Motor neuron (in vitro differentiated cells): ENCODE data around the gene AFF2. TPM values are rescaled to one million over a fixed set of nuclear protein-coding genes. Genes with fewer than 3 reads are reported as not detected.

Experiments used
- ATAC-seq, 8 experiments: fragments of 200-7000 bp; cut with Tn5 transposase; replicated peaks in 6 of 8; 2 replicates each; pipeline ENCODE4 v1.8.0; 2021; ENCODE audit warnings: mild to moderate bottlenecking in 8 of 8, moderate library complexity in 8 of 8
- H3K27ac ChIP-seq, 2 donors: fragments of 250-450 bp; sonication (Bioruptor Pico); 2 replicates each; pipeline ENCODE4 v1.9.0; 2021; ENCODE audit warnings: antibody characterized with exemption in 2 of 2, mild to moderate bottlenecking in 2 of 2, moderate library complexity in 1 of 2
- H3K4me1 ChIP-seq, 2 donors: fragments of 250-450 bp; sonication (Bioruptor Pico); replicated peaks in 1 of 2; 2 replicates each; pipeline ENCODE4 v1.6.1; 2021; ENCODE audit warnings: antibody characterized with exemption in 2 of 2, mild to moderate bottlenecking in 2 of 2, moderate library complexity in 1 of 2
- H3K4me3 ChIP-seq, 5 donors: fragments of 250-450 bp; sonication (Bioruptor Pico); 2 replicates each; pipeline ENCODE4 v1.9.0; 2021; ENCODE audit warnings: antibody characterized with exemption in 5 of 5, mild to moderate bottlenecking in 5 of 5, moderate library complexity in 4 of 5
- WGBS, 10 experiments: fragments of 450-650 bp; shearing (Covaris generic); methylation state at CpG; one replicate each; pipeline ENCODE4 v1.0.0; 2022; 5-methylcytosine and 5-hydroxymethylcytosine counted together
- in situ Hi-C, 9 experiments: fragments of 400-800 bp; cut with MboI; loops; one replicate each; pipeline ENCODE4 v1.15.0; 2021; ENCODE audit warnings: low sequenced_read_pairs in 9 of 9, low pct_unique_long_range_greater_than_20kb in 2 of 9; ENCODE audit not compliant: unreplicated experiment in 9 of 9
- total RNA-seq, 8 experiments: library from RNA; unstranded; fragments of 300-600 nt; gene quantifications; 2 replicates each; pipeline versions ENCODE4 v1.2.3 to v1.2.4, GENCODE V29; 2022

Gene AFF2
- total RNA-seq, 8 experiments from 2014 or later: 4.1 to 85.1 (median 29.1) TPM

DNA sequence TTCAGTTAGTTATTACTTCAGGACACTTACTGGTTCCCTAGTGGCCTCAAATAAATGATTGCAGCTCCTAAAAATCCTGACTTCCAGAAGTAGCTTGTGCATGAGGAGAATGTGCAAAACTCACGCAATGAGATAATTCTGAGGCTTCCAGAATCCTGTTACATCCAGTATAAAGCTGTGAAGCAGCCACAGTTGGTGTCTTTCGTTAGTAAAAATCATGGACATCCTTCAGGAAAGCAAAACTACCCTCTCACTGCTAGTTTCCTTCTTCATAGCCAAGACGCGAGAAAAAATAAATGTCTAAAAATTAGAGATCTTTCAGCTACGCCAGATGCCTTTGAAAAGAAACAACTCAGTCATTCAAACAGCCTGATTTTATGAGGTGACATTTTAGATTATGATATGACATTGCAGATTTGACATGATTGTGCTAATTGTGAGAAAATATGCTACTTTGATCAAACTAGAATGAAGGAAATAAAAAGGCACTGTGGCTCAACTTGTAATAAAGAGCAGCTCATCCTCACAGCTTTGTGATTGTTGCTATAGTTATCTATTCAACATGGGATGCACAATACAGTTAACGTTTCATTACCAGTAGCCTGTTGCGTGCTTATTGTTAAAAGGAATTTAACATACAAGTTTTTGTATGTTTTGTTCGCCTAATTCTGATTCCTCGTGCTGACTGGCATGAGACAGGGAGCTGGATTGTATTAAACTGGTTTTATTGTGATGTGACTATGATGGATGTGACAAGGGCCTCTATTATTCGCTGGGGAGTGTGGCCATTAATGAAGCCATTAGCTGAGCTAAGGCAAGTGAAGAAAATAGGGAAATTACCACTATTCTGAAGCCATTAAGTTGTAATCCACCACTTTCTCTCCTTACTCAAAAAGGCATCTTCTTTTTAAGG, 40.5 kb downstream of the AFF2 start:
- in situ Hi-C loops: no loop called here
- WGBS, 10 experiments: 0 to 90% (median 71%) methylated on average over 1 to 10 of the region's 10 CpGs; no CpG with 5 or more reads in 3 of the 10 experiments
- Histone ChIP-seq H3K4me1 (peaks cover 7 to 25% of the 10 kb centered on the region in 2 donors), H3K27ac (no peak overlapping the region), H3K4me3 (no peak overlapping the region)
- ATAC-seq: peak in 5 of 8 experiments; percentile 74 to 91 (median 84)

DNA sequence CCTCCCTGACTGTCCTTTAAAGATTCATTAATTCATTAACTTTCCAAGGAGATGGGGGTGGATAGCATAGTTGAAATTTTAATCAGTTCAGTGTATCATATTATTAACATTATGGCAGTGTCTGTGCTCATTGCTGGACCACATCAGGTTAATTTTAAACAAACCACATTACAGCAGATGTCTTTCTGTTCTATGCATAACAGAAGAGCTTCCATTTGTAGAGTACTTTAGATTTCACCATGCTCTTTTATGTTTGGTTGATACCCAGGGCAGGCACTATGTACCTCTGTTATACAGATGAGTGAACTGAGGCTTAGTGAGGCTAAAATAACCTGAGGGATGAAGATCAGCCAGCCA, 41.1 kb downstream of the AFF2 start:
- peak in 3 of 8 experiments; percentile 39 to 53 (median 46) for ATAC-seq
- in situ Hi-C loops: no loop called here
- no peak overlapping the region for H3K27ac ChIP-seq
- H3K4me3 ChIP-seq: no peak overlapping the region
- H3K4me1 ChIP-seq: peaks cover 7 to 25% of the 10 kb centered on the region in 2 donors

GRCh38 chrX:148542481-148543255, 42.3 kb downstream of the AFF2 start:
- Histone ChIP-seq H3K4me1 (peaks cover 7 to 25% of the 10 kb centered on the region in 2 donors), H3K27ac (no peak overlapping the region), H3K4me3 (no peak overlapping the region)
- whole genome bisulfite sequencing, 10 experiments: 29 to 40% methylated on average over 1 to 3 of the region's 5 CpGs; no CpG with 5 or more reads in 8 of the 10 experiments
- in situ Hi-C loops: no loop called here
- ATAC-seq: no peak

GRCh38 chrX:148552775-148553174, 52.4 kb downstream of the AFF2 start:
- Histone ChIP-seq H3K27ac (no peak overlapping the region), H3K4me1 (no peaks in the 10 kb centered on the region), H3K4me3 (no peak overlapping the region)
- in situ Hi-C loops: no loop called here
- 40 to 100% (median 100%) methylated on average over 1 to 2 of the region's 2 CpGs; no CpG with 5 or more reads in 3 of the 10 experiments for WGBS, 10 experiments
- ATAC-seq: no peak

- H3K4me1 ChIP-seq: no peaks in the 10 kb centered on the region
- in situ Hi-C loops: no loop called here
- no peak overlapping the region for H3K27ac ChIP-seq
- WGBS, 10 experiments: 17 to 100% (median 67%) methylated on average over 1 to 3 of the region's 3 CpGs; no CpG with 5 or more reads in 6 of the 10 experiments
- ATAC-seq: no peak
- no peak overlapping the region for H3K4me3 ChIP-seq
Measured at GRCh38 chrX:148555101-148555500, 54.7 kb downstream of the AFF2 start.

DNA sequence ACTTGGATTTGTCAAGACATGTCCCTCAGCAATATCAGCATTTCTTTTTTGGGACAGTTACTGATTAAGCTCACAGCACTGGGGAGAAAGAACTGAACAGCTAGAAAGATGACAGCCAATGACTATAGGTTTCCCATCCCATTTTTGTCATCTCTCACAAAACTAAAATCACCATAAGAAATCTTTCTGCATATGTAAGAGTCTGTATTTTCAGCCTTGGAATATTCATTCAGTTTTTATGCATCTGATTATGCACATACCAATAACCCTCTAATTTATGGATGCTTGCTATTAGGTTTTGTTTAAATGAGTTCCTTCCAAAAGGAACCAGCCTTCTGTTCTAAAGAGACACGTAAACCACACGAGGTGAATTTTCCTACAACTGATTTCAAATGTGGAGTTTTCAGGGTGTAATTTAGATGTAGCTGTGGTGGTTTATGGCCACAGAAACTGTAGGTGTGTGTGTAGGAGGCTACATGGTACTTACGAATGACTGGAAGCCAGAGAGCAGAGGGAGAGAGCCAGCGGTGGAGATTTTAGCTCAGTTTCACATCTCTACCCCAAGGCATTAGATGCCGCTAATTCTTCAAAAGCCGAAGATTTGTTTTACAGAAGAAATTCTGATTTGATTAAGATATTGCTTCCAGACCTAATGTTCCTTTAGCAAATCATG, 55.3 kb downstream of the AFF2 start:
- Histone ChIP-seq H3K4me3 (no peak overlapping the region), H3K27ac (no peak overlapping the region), H3K4me1 (no peaks in the 10 kb centered on the region)
- ATAC-seq: peak in 3 of 8 experiments; percentile 81 to 96 (median 88)
- WGBS, 10 experiments: 0 to 57% methylated on average over 2 to 6 of the region's 6 CpGs; no CpG with 5 or more reads in 8 of the 10 experiments
- in situ Hi-C loops: no loop called here

- WGBS, 10 experiments: 93 to 100% methylated on average over 1 of the region's 1 CpG; no CpG with 5 or more reads in 8 of the 10 experiments
- in situ Hi-C loops: no loop called here
- Histone ChIP-seq H3K4me3 (no peak overlapping the region), H3K27ac (no peak overlapping the region), H3K4me1 (no peaks in the 10 kb centered on the region)
- no peak for ATAC-seq
Measured at GRCh38 chrX:148556498-148556897, 56.1 kb downstream of the AFF2 start.

DNA sequence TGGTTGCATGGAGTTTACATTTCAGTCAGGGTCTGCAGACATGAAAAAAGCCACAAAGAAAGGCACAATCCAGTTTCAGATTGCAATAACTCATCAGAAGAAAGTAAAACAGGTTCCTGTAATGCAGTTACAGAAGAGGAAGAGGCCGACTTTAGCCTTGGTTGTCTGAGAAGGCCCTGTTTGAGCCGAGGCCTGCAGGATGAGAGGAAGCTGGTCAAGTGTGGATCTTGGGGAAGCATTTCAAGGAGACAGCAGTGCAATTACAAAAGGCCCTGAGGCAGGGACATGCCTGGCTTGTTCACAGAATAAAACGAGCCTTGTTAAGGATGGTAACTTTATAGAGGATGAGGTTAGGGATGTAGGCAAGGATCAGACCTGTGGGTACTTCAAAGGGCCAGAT, 62.4 kb downstream of the AFF2 start:
- Histone ChIP-seq H3K4me3 (no peak overlapping the region), H3K27ac (no peak overlapping the region), H3K4me1 (peaks cover 0 to 10% of the 10 kb centered on the region in 2 donors)
- ATAC-seq: no peak
- in situ Hi-C loops: no loop called here
- 20 to 50% (median 50%) methylated on average over 1 to 3 of the region's 3 CpGs; no CpG with 5 or more reads in 7 of the 10 experiments for WGBS, 10 experiments

- 0 to 57% (median 33%) methylated on average over 1 to 3 of the region's 3 CpGs; no CpG with 5 or more reads in 5 of the 10 experiments for WGBS, 10 experiments
- ATAC-seq: peak; percentile 19 to 93 (median 76)
- Histone ChIP-seq H3K27ac (no peak overlapping the region), H3K4me1 (peaks cover 0 to 13% of the 10 kb centered on the region in 2 donors), H3K4me3 (no peak overlapping the region)
- in situ Hi-C loops: no loop called here
Measured at GRCh38 chrX:148567229-148567628, 66.8 kb downstream of the AFF2 start.

GRCh38 chrX:148567779-148568178, 67.4 kb downstream of the AFF2 start:
- no peak for ATAC-seq
- peaks cover 0 to 13% of the 10 kb centered on the region in 2 donors for H3K4me1 ChIP-seq
- H3K27ac ChIP-seq: no peak overlapping the region
- 50 to 88% (median 60%) methylated on average over 1 of the region's 1 CpG; no CpG with 5 or more reads in 7 of the 10 experiments for WGBS, 10 experiments
- in situ Hi-C loops: no loop called here
- H3K4me3 ChIP-seq: no peak overlapping the region

DNA sequence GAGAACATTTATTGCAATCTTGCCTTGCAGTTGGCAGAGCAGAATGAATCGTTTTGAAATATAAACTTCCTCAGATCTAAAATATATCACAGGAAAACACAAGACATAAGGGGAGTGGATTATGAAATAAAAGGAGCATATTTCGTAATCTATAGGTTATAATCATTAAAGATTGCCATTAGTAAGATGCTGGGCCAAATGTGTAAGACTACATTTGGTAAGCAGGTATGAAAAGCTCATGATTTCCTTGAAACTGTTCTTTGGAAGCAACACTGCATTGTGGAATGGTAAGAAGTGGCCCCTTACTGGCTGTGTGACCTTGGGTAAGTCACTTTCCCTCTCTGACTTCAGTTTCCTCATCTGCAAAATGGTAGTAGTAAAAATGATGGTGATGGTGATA, 68.3 kb downstream of the AFF2 start:
- WGBS, 10 experiments: 45 to 83% (median 68%) methylated on average over 1 to 2 of the region's 2 CpGs; no CpG with 5 or more reads in 7 of the 10 experiments
- H3K27ac ChIP-seq: no peak overlapping the region
- no peak overlapping the region for H3K4me3 ChIP-seq
- in situ Hi-C loops: no loop called here
- H3K4me1 ChIP-seq: peaks cover 0 to 13% of the 10 kb centered on the region in 2 donors
- no peak for ATAC-seq

- peaks cover 2 to 21% of the 10 kb centered on the region in 2 donors for H3K4me1 ChIP-seq
- WGBS, 10 experiments: 40 to 100% (median 69%) methylated on average over 1 to 4 of the region's 4 CpGs; no CpG with 5 or more reads in 4 of the 10 experiments
- no peak overlapping the region for H3K27ac ChIP-seq
- no peak overlapping the region for H3K4me3 ChIP-seq
- ATAC-seq: no peak
- in situ Hi-C loops: no loop called here
Measured at GRCh38 chrX:148572337-148572736, 71.9 kb downstream of the AFF2 start.
